Measurements from ENCODE around the gene TPST1. TPM values are rescaled to one million over a fixed set of nuclear protein-coding genes. Genes with fewer than 3 reads are reported as not detected.

Gene TPST1
- polyA plus RNA-seq, 4 donors = 0.22 to 8.5 (median 4.1) TPM

DNA sequence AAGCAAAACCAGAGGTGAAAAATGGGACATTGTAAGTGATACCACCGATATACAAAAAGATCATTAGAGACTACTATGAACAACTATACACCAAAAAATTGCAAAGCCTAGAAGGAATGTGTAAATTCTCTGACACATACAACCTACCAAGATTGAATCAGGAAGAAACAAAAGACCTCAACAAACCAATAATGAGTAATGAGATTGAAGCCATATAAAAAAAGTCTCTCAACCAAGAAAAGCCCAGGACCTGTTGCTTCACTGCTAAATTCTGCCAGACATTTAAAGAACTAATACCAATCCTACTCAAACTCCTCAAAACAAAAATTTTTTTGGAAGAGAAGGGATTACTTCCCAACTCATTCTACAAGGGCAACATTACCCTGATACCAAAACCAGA lies 134.0 kb downstream of the TPST1 start:
- 89 to 100% (median 97%) methylated on average over 1 of the region's 1 CpG for WGBS, 3 donors
- no peak overlapping the region for H3K27ac ChIP-seq (ENCODE audit: low read depth in 1 of 3, low read length in 2 of 3)
- FAIRE-seq (no peak), DNase-seq (no peak)
- H3K9me3 ChIP-seq (ENCODE audit: control insufficient read depth in 2 of 2, insufficient read depth in 1 of 2, low read depth in 1 of 2, low read length in 1 of 2) = peaks cover 0 to 6% of the 10 kb centered on the region in 2 donors
- no peaks in the 10 kb centered on the region for H3K36me3 ChIP-seq (ENCODE audit: control insufficient read depth in 3 of 3, insufficient read depth in 2 of 3, low read depth in 1 of 3, low read length in 3 of 3)
- H3K4me1 ChIP-seq (ENCODE audit: control insufficient read depth in 3 of 3, insufficient read depth in 2 of 3, low read depth in 1 of 3, low read length in 2 of 3) = no peaks in the 10 kb centered on the region
- no peaks in the 10 kb centered on the region for H3K27me3 ChIP-seq (ENCODE audit: control insufficient read depth in 3 of 3, insufficient read depth in 3 of 3, low read length in 3 of 3)
- H3K4me3 ChIP-seq (ENCODE audit: low read depth in 1 of 3, low read length in 3 of 3) = no peak overlapping the region

DNA sequence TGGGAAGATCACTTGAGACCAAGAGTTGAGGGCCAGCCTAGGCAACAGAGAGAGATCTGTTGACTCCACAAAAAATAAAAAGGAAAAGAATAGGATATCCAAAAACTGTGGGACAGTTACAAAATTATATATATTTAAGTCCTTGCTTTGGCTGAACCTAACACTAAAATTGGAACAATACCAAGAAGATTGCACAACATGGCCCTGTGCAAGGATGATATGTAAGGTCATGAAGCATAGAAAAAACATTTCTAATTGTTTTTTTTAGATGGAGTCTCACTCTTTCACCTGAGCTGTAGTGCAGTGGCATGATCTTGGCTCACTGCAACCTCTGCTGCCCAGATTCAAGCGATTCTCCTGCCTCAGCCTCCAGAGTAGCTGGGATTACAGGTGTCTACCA lies 139.0 kb downstream of the TPST1 start:
- H3K4me1 ChIP-seq (ENCODE audit: control insufficient read depth in 3 of 3, insufficient read depth in 2 of 3, low read depth in 1 of 3, low read length in 2 of 3) = no peaks in the 10 kb centered on the region
- no peak overlapping the region for H3K4me3 ChIP-seq (ENCODE audit: low read depth in 1 of 3, low read length in 3 of 3)
- no peak for FAIRE-seq
- H3K27me3 ChIP-seq (ENCODE audit: control insufficient read depth in 3 of 3, insufficient read depth in 3 of 3, low read length in 3 of 3) = no peaks in the 10 kb centered on the region
- no peaks in the 10 kb centered on the region for H3K36me3 ChIP-seq (ENCODE audit: control insufficient read depth in 3 of 3, insufficient read depth in 2 of 3, low read depth in 1 of 3, low read length in 3 of 3)
- 87 to 97% (median 96%) methylated on average over 1 of the region's 1 CpG for whole genome bisulfite sequencing, 3 donors
- H3K27ac ChIP-seq (ENCODE audit: low read depth in 1 of 3, low read length in 2 of 3) = no peak overlapping the region
- DNase-seq = no peak
- peaks cover 0 to 2% of the 10 kb centered on the region in 2 donors for H3K9me3 ChIP-seq (ENCODE audit: control insufficient read depth in 2 of 2, insufficient read depth in 1 of 2, low read depth in 1 of 2, low read length in 1 of 2)

DNA sequence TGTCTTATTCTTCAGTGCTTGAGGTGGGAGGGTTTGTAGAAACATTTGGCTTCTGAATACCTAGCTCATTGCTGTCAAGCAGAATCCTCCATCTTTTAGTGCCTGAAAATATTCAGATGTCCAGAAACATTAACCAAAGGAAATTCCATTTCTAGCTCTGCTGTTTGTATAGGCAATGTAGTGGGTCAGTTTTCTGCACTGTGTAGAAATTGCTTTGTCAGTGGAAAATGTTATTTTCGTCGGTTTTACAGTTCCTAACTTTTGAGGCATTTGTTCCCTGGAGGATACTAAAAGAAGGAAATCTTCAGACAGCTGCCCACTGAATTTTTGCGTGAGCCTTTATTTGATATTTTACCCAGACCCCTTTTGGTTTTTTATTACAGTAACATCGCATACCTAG lies 143.4 kb downstream of the TPST1 start:
- DNase-seq = no peak
- 39 to 68% (median 59%) methylated on average over 4 of the region's 4 CpGs for WGBS, 3 donors
- Histone ChIP-seq H3K4me3 (ENCODE audit: low read depth in 1 of 3, low read length in 3 of 3) (no peak overlapping the region), H3K27ac (ENCODE audit: low read depth in 1 of 3, low read length in 2 of 3) (no peak overlapping the region), H3K36me3 (ENCODE audit: control insufficient read depth in 3 of 3, insufficient read depth in 2 of 3, low read depth in 1 of 3, low read length in 3 of 3) (no peaks in the 10 kb centered on the region), H3K4me1 (ENCODE audit: control insufficient read depth in 3 of 3, insufficient read depth in 2 of 3, low read depth in 1 of 3, low read length in 2 of 3) (no peaks in the 10 kb centered on the region), H3K9me3 (ENCODE audit: control insufficient read depth in 2 of 2, insufficient read depth in 1 of 2, low read depth in 1 of 2, low read length in 1 of 2) (no peaks in the 10 kb centered on the region), H3K27me3 (ENCODE audit: control insufficient read depth in 3 of 3, insufficient read depth in 3 of 3, low read length in 3 of 3) (no peaks in the 10 kb centered on the region)
- FAIRE-seq = no peak

DNA sequence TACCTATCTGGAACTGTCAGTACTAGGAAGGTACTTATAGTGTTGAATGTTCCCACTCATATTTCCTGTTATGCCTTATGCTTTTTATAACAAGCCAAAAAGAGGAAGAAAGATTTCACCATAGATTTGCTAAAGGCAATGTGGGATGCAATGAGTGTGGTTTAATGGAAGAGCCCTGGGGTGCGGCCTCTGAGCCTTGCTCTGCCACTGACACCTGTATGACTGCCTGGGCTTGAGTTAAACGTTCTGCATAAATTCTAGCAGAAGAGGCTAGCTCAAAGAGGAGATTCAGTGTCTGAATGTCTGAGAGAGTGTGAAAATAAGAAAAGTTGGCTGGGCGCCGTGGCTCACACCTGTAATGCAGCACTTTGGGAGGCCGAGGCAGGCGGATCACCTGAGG lies 143.8 kb downstream of the TPST1 start:
- WGBS, 3 donors = 82 to 84% (median 82%) methylated on average over 6 of the region's 6 CpGs
- no peak for DNase-seq
- no peaks in the 10 kb centered on the region for H3K9me3 ChIP-seq (ENCODE audit: control insufficient read depth in 2 of 2, insufficient read depth in 1 of 2, low read depth in 1 of 2, low read length in 1 of 2)
- FAIRE-seq = no peak
- H3K36me3 ChIP-seq (ENCODE audit: control insufficient read depth in 3 of 3, insufficient read depth in 2 of 3, low read depth in 1 of 3, low read length in 3 of 3) = no peaks in the 10 kb centered on the region
- no peak overlapping the region for H3K27ac ChIP-seq (ENCODE audit: low read depth in 1 of 3, low read length in 2 of 3)
- no peaks in the 10 kb centered on the region for H3K27me3 ChIP-seq (ENCODE audit: control insufficient read depth in 3 of 3, insufficient read depth in 3 of 3, low read length in 3 of 3)
- H3K4me1 ChIP-seq (ENCODE audit: control insufficient read depth in 3 of 3, insufficient read depth in 2 of 3, low read depth in 1 of 3, low read length in 2 of 3) = no peaks in the 10 kb centered on the region
- no peak overlapping the region for H3K4me3 ChIP-seq (ENCODE audit: low read depth in 1 of 3, low read length in 3 of 3)

DNA sequence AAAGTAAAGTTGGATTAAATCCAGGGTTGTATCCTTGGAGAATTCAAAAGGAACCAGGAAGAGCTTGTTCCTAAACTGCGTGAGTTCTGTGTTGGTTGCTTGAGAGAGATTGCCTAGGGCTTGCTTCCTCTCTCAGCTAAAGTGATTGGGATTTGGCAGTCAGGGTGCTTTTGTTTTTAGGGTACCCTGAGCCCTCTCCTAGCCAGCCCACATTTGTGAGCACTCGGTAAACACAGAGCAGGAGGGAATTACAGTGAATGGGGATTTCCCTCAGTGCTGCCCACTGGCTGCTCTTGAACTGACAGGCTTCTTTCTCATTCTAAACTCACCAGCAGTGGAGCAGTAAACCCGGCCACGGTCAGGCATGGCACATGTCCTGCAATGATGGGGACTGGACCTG lies 146.9 kb downstream of the TPST1 start:
- 13 to 29% (median 27%) methylated on average over 4 of the region's 4 CpGs for WGBS, 3 donors
- no peaks in the 10 kb centered on the region for H3K27me3 ChIP-seq (ENCODE audit: control insufficient read depth in 3 of 3, insufficient read depth in 3 of 3, low read length in 3 of 3)
- no peaks in the 10 kb centered on the region for H3K36me3 ChIP-seq (ENCODE audit: control insufficient read depth in 3 of 3, insufficient read depth in 2 of 3, low read depth in 1 of 3, low read length in 3 of 3)
- no peak for FAIRE-seq
- peak overlapping the region in 1 of 3 donors; percentile 20 for H3K27ac ChIP-seq (ENCODE audit: low read depth in 1 of 3, low read length in 2 of 3)
- peaks cover 0 to 13% (median 3%) of the 10 kb centered on the region in 3 donors for H3K4me1 ChIP-seq (ENCODE audit: control insufficient read depth in 3 of 3, insufficient read depth in 2 of 3, low read depth in 1 of 3, low read length in 2 of 3)
- H3K9me3 ChIP-seq (ENCODE audit: control insufficient read depth in 2 of 2, insufficient read depth in 1 of 2, low read depth in 1 of 2, low read length in 1 of 2) = no peaks in the 10 kb centered on the region
- H3K4me3 ChIP-seq (ENCODE audit: low read depth in 1 of 3, low read length in 3 of 3) = no peak overlapping the region
- peak in 1 of 2 donors; percentile 20 for DNase-seq

DNA sequence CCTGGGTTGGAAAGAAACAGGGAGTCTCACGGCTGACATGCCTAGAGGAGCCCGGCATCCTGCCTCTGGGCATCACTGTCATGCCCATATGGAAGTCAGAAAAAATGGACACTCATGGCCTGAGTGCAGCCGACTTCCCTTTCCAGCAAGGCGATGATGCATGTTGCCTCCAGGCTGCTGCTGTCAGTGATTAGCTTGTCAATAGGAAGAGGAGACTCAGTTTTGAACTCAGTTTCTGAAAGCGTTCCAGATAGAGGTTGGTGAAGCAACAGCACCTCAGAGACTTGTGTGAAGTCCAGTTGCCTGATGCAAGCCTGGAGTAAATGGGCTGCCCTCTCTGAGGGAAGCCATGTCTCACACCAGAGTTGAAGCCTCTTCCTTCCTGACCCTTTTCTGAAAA lies 148.4 kb downstream of the TPST1 start:
- FAIRE-seq (no peak), DNase-seq (no peak)
- no peak overlapping the region for H3K27ac ChIP-seq (ENCODE audit: low read depth in 1 of 3, low read length in 2 of 3)
- H3K27me3 ChIP-seq (ENCODE audit: control insufficient read depth in 3 of 3, insufficient read depth in 3 of 3, low read length in 3 of 3) = no peaks in the 10 kb centered on the region
- H3K9me3 ChIP-seq (ENCODE audit: control insufficient read depth in 2 of 2, insufficient read depth in 1 of 2, low read depth in 1 of 2, low read length in 1 of 2) = no peaks in the 10 kb centered on the region
- H3K36me3 ChIP-seq (ENCODE audit: control insufficient read depth in 3 of 3, insufficient read depth in 2 of 3, low read depth in 1 of 3, low read length in 3 of 3) = peaks cover 0 to under 1% (median 0%) of the 10 kb centered on the region in 3 donors
- no peak overlapping the region for H3K4me3 ChIP-seq (ENCODE audit: low read depth in 1 of 3, low read length in 3 of 3)
- WGBS, 3 donors = 91 to 97% (median 93%) methylated on average over 5 of the region's 5 CpGs
- H3K4me1 ChIP-seq (ENCODE audit: control insufficient read depth in 3 of 3, insufficient read depth in 2 of 3, low read depth in 1 of 3, low read length in 2 of 3) = peaks cover 0 to 18% (median 3%) of the 10 kb centered on the region in 3 donors

DNA sequence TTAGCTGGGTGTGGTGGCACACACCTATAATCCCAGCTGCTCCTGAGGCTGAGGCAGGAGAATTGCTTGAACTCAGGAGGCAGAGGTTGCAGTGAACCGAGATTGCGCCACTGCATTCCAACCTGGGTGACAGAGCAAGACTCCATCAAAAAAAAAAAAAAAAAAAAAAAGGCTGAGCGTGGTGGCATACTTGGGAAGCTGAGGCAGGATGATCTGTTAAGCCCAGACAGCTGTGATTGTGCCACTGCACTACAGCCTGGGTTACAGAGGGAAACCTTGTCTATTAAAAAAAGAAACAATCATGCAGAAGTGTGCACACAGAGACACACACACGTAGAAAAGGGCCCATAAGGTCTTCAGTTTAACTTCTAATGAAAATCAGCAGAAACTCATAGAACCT lies 150.6 kb downstream of the TPST1 start:
- H3K36me3 ChIP-seq (ENCODE audit: control insufficient read depth in 3 of 3, insufficient read depth in 2 of 3, low read depth in 1 of 3, low read length in 3 of 3) = peaks cover 0 to 6% (median 0%) of the 10 kb centered on the region in 3 donors
- peak overlapping the region in 1 of 3 donors; percentile 25 for H3K27ac ChIP-seq (ENCODE audit: low read depth in 1 of 3, low read length in 2 of 3)
- WGBS, 3 donors = 36 to 82% (median 53%) methylated on average over 4 of the region's 4 CpGs
- no peaks in the 10 kb centered on the region for H3K9me3 ChIP-seq (ENCODE audit: control insufficient read depth in 2 of 2, insufficient read depth in 1 of 2, low read depth in 1 of 2, low read length in 1 of 2)
- peak; percentile 8 to 23 for DNase-seq
- FAIRE-seq = no peak
- no peak overlapping the region for H3K4me3 ChIP-seq (ENCODE audit: low read depth in 1 of 3, low read length in 3 of 3)
- H3K4me1 ChIP-seq (ENCODE audit: control insufficient read depth in 3 of 3, insufficient read depth in 2 of 3, low read depth in 1 of 3, low read length in 2 of 3) = peaks cover 0 to 18% (median 3%) of the 10 kb centered on the region in 3 donors
- no peaks in the 10 kb centered on the region for H3K27me3 ChIP-seq (ENCODE audit: control insufficient read depth in 3 of 3, insufficient read depth in 3 of 3, low read length in 3 of 3)

DNA sequence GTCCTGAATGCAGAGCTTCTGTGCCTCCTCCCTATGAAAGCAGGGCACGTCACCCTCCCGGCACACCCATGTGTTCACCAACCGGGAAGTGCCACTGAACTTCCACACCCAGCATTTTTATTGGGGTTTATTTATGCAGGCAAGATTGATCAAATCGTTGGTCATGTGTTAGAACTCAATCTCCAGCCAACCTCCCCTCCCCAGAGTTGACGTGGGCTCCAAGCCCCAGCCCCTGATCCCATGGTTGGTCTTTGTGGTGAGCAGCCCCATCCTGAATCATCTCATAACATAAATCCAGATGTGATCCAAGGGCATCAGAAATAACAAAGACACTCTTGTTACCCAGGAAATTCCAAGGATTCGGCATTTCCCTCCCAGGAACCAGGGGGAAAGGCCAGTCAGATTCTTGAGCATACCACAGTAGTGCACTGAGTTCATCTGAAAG lies 151.2 kb downstream of the TPST1 start:
- H3K4me1 ChIP-seq (ENCODE audit: control insufficient read depth in 3 of 3, insufficient read depth in 2 of 3, low read depth in 1 of 3, low read length in 2 of 3) = peaks cover 0 to 18% (median 3%) of the 10 kb centered on the region in 3 donors
- DNase-seq (peak; percentile 8 to 76), FAIRE-seq (no peak)
- 24 to 58% (median 38%) methylated on average over 6 of the region's 6 CpGs for WGBS, 3 donors
- H3K27me3 ChIP-seq (ENCODE audit: control insufficient read depth in 3 of 3, insufficient read depth in 3 of 3, low read length in 3 of 3) = no peaks in the 10 kb centered on the region
- no peaks in the 10 kb centered on the region for H3K9me3 ChIP-seq (ENCODE audit: control insufficient read depth in 2 of 2, insufficient read depth in 1 of 2, low read depth in 1 of 2, low read length in 1 of 2)
- H3K27ac ChIP-seq (ENCODE audit: low read depth in 1 of 3, low read length in 2 of 3) = peak overlapping the region in 1 of 3 donors; percentile 75
- H3K36me3 ChIP-seq (ENCODE audit: control insufficient read depth in 3 of 3, insufficient read depth in 2 of 3, low read depth in 1 of 3, low read length in 3 of 3) = peaks cover 0 to 6% (median 0%) of the 10 kb centered on the region in 3 donors
- H3K4me3 ChIP-seq (ENCODE audit: low read depth in 1 of 3, low read length in 3 of 3) = no peak overlapping the region

DNA sequence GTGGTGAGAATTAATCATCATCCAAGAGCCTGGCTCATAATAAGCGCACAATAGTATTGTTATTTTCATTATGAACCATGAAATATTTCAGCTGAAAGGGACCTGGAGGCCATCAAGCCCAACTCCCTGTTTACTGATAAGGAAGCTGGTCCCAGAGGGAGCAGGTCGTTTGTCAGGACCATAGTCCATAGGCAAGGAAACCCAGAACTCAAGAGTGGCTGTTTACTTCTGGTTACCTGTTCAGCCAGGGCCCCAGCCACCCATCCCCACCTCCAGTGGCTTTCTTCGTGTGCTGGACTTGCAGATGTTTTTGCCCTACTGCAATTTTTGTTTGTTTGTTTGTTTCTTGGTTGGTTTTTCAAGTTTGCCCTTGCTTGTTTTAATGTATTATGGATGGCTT lies 152.0 kb downstream of the TPST1 start:
- Histone ChIP-seq H3K27me3 (ENCODE audit: control insufficient read depth in 3 of 3, insufficient read depth in 3 of 3, low read length in 3 of 3) (no peaks in the 10 kb centered on the region), H3K4me3 (ENCODE audit: low read depth in 1 of 3, low read length in 3 of 3) (no peak overlapping the region), H3K4me1 (ENCODE audit: control insufficient read depth in 3 of 3, insufficient read depth in 2 of 3, low read depth in 1 of 3, low read length in 2 of 3) (peaks cover 0 to 18% (median 3%) of the 10 kb centered on the region in 3 donors), H3K36me3 (ENCODE audit: control insufficient read depth in 3 of 3, insufficient read depth in 2 of 3, low read depth in 1 of 3, low read length in 3 of 3) (peaks cover 0 to 6% (median 0%) of the 10 kb centered on the region in 3 donors), H3K9me3 (ENCODE audit: control insufficient read depth in 2 of 2, insufficient read depth in 1 of 2, low read depth in 1 of 2, low read length in 1 of 2) (no peaks in the 10 kb centered on the region), H3K27ac (ENCODE audit: low read depth in 1 of 3, low read length in 2 of 3) (peak overlapping the region in 1 of 3 donors; percentile 75)
- DNase-seq (peak; percentile 57 to 66), FAIRE-seq (no peak)
- WGBS, 3 donors = 43 to 59% (median 54%) methylated on average over 3 of the region's 3 CpGs

Measured in small intestine (tissue), 7 donors.